Karpas-422 (cell line): Measurements from ENCODE around the gene CPXM2. TPM values are rescaled to one million over a fixed set of nuclear protein-coding genes. Genes with fewer than 3 reads are reported as not detected.

ENCODE experiments used
- DNase-seq: peaks from one replicate; pipeline ENCODE4 v3.0.0-alpha.2; 2015
- H2AFZ ChIP-seq: fragments of 200-600 bp; sonication (generic); 2 replicates; pipeline ENCODE4 v1.6.1; 2014; ENCODE audit warnings: antibody characterized with exemption, low read length, mixed read lengths
- H3K27ac ChIP-seq: fragments of 200-600 bp; sonication (generic); 2 replicates; pipeline ENCODE4 v1.5.1; 2014; ENCODE audit warnings: mild to moderate bottlenecking, low read length, moderate library complexity
- H3K27me3 ChIP-seq: fragments of 200-600 bp; sonication (generic); 2 replicates; pipeline ENCODE4 v1.6.1; 2014; ENCODE audit warnings: low read length, mixed read lengths
- H3K36me3 ChIP-seq: fragments of 200-600 bp; sonication (generic); 2 replicates; pipeline ENCODE4 v1.6.1; 2014; ENCODE audit warnings: low read length, mixed read lengths; ENCODE audit not compliant: insufficient read depth
- H3K4me1 ChIP-seq: fragments of 200-600 bp; sonication (generic); 2 replicates; pipeline ENCODE4 v1.6.1; 2014; ENCODE audit warnings: mild to moderate bottlenecking, low read length, mixed read lengths
- H3K4me2 ChIP-seq: fragments of 200-600 bp; sonication (generic); 2 replicates; pipeline ENCODE4 v1.6.1; 2014; ENCODE audit warnings: low read length, low read depth, mild to moderate bottlenecking; ENCODE audit not compliant: poor library complexity, severe bottlenecking
- H3K4me3 ChIP-seq: fragments of 200-600 bp; sonication (generic); 2 replicates; pipeline ENCODE4 v1.5.1; 2014; ENCODE audit warnings: mild to moderate bottlenecking, antibody characterized with exemption, low read length, mixed read lengths
- H3K79me2 ChIP-seq: fragments of 200-600 bp; sonication (generic); 2 replicates; pipeline ENCODE4 v1.6.1; 2014; ENCODE audit warnings: mild to moderate bottlenecking, low read length, mixed read lengths
- H3K9ac ChIP-seq: fragments of 200-600 bp; sonication (generic); 2 replicates; pipeline ENCODE4 v1.6.0; 2014; ENCODE audit warnings: low read length
- H3K9me2 ChIP-seq: fragments of 200-600 bp; sonication (generic), shearing (Covaris generic); replicated peaks from 2 replicates; pipeline ENCODE4 v1.6.0; 2014; ENCODE audit warnings: mild to moderate bottlenecking, low read length, moderate library complexity; ENCODE audit not compliant: insufficient read depth
- H3K9me3 ChIP-seq: fragments of 300-700, 200-600 bp; sonication (generic); 2 replicates; pipeline ENCODE4 v1.6.1; 2014; ENCODE audit warnings: low read length, mixed read lengths
- H4K20me1 ChIP-seq: fragments of 200-600 bp; sonication (generic); 2 replicates; pipeline ENCODE4 v1.6.1; 2014; ENCODE audit warnings: mild to moderate bottlenecking, antibody characterized with exemption, low read length, low read depth; ENCODE audit not compliant: insufficient read depth
- total RNA-seq: library from RNA; depleted of rRNA; stranded (reverse); fragments of >200 nt; shearing (Covaris generic); gene quantifications from 2 replicates; pipeline ENCODE4 v1.2.3, GENCODE V29; 2014; ENCODE audit warnings: low replicate concordance

The CPXM2 gene
- total RNA-seq, 1 experiment from 2014 or later, result not detected

- Histone ChIP-seq H3K79me2 (no peaks in the 10 kb centered on the region), H3K27ac (no peak overlapping the region), H2AFZ (no peak overlapping the region), H4K20me1 (no peaks in the 10 kb centered on the region), H3K9ac (no peak overlapping the region), H3K9me3 (no peaks in the 10 kb centered on the region), H3K4me1 (no peaks in the 10 kb centered on the region), H3K9me2 (no peaks in the 10 kb centered on the region), H3K4me3 (no peak overlapping the region), H3K27me3 (no peaks in the 10 kb centered on the region), H3K36me3 (no peaks in the 10 kb centered on the region), H3K4me2 (no peak overlapping the region)
- DNase-seq, result no peak
Observed at GRCh38 chr10:123833170-123833850, 58.3 kb downstream of the CPXM2 start.

- Histone ChIP-seq H3K4me1 (no peaks in the 10 kb centered on the region), H3K9me2 (no peaks in the 10 kb centered on the region), H4K20me1 (no peaks in the 10 kb centered on the region), H3K36me3 (no peaks in the 10 kb centered on the region), H3K4me2 (no peak overlapping the region), H3K27me3 (no peaks in the 10 kb centered on the region), H3K9me3 (no peaks in the 10 kb centered on the region), H3K9ac (no peak overlapping the region), H3K4me3 (no peak overlapping the region), H3K79me2 (no peaks in the 10 kb centered on the region), H3K27ac (no peak overlapping the region), H2AFZ (no peak overlapping the region)
- DNase-seq, result no peak
Observed at GRCh38 chr10:123831259-123831658, 60.3 kb downstream of the CPXM2 start.

GRCh38 chr10:123821136-123821535, 70.5 kb downstream of the CPXM2 start:
- Histone ChIP-seq H2AFZ (no peak overlapping the region), H3K4me3 (no peak overlapping the region), H3K79me2 (no peaks in the 10 kb centered on the region), H3K4me2 (no peak overlapping the region), H3K27me3 (no peaks in the 10 kb centered on the region; the same call in 1 of the 2 replicates), H3K9me3 (no peaks in the 10 kb centered on the region), H4K20me1 (no peaks in the 10 kb centered on the region), H3K36me3 (no peaks in the 10 kb centered on the region), H3K9ac (no peak overlapping the region), H3K4me1 (no peaks in the 10 kb centered on the region), H3K9me2 (no peaks in the 10 kb centered on the region), H3K27ac (no peak overlapping the region)
- DNase-seq, result no peak

GRCh38 chr10:123809632-123810031, 82.0 kb downstream of the CPXM2 start:
- Histone ChIP-seq H3K9me2 (no peaks in the 10 kb centered on the region), H3K36me3 (no peaks in the 10 kb centered on the region), H3K27me3 (no peaks in the 10 kb centered on the region), H4K20me1 (no peaks in the 10 kb centered on the region), H2AFZ (no peak overlapping the region), H3K4me1 (no peaks in the 10 kb centered on the region), H3K9me3 (no peaks in the 10 kb centered on the region), H3K79me2 (no peaks in the 10 kb centered on the region), H3K27ac (no peak overlapping the region), H3K4me3 (no peak overlapping the region), H3K9ac (no peak overlapping the region), H3K4me2 (no peak overlapping the region)
- no peak for DNase-seq

GRCh38 chr10:123808906-123809305, 82.7 kb downstream of the CPXM2 start:
- no peak overlapping the region for H3K4me2 ChIP-seq

GRCh38 chr10:123808286-123808685, 83.3 kb downstream of the CPXM2 start:
- Histone ChIP-seq H3K36me3 (no peaks in the 10 kb centered on the region), H3K9me3 (no peaks in the 10 kb centered on the region), H3K9me2 (no peaks in the 10 kb centered on the region), H3K4me3 (no peak overlapping the region), H2AFZ (no peak overlapping the region), H3K9ac (no peak overlapping the region), H3K27me3 (no peaks in the 10 kb centered on the region), H3K4me2 (no peak overlapping the region), H3K4me1 (no peaks in the 10 kb centered on the region), H3K27ac (no peak overlapping the region), H4K20me1 (no peaks in the 10 kb centered on the region), H3K79me2 (no peaks in the 10 kb centered on the region)
- no peak for DNase-seq

More at GRCh38 chr10:123808906-123809305, 82.7 kb downstream of the CPXM2 start:
- Histone ChIP-seq H3K9me3 (no peaks in the 10 kb centered on the region), H3K27ac (no peak overlapping the region), H4K20me1 (no peaks in the 10 kb centered on the region), H3K4me3 (no peak overlapping the region), H3K79me2 (no peaks in the 10 kb centered on the region), H3K36me3 (no peaks in the 10 kb centered on the region), H2AFZ (no peak overlapping the region), H3K9ac (no peak overlapping the region), H3K4me1 (no peaks in the 10 kb centered on the region), H3K27me3 (no peaks in the 10 kb centered on the region), H3K9me2 (no peaks in the 10 kb centered on the region)
- no peak for DNase-seq

- Histone ChIP-seq H3K36me3 (no peaks in the 10 kb centered on the region), H3K9ac (no peak overlapping the region), H3K9me3 (no peaks in the 10 kb centered on the region), H3K4me2 (no peak overlapping the region), H3K4me1 (no peaks in the 10 kb centered on the region), H2AFZ (no peak overlapping the region), H3K9me2 (no peaks in the 10 kb centered on the region), H3K27ac (no peak overlapping the region), H3K79me2 (no peaks in the 10 kb centered on the region), H3K27me3 (no peaks in the 10 kb centered on the region), H4K20me1 (no peaks in the 10 kb centered on the region), H3K4me3 (no peak overlapping the region)
- DNase-seq, result no peak
Observed at GRCh38 chr10:123807444-123808035, 84.1 kb downstream of the CPXM2 start.

- H3K27me3 ChIP-seq, result no peaks in the 10 kb centered on the region
- no peak overlapping the region for H3K9ac ChIP-seq
- no peaks in the 10 kb centered on the region for H3K36me3 ChIP-seq
- no peak overlapping the region for H3K4me2 ChIP-seq
- no peaks in the 10 kb centered on the region for H3K4me1 ChIP-seq
- no peaks in the 10 kb centered on the region for H4K20me1 ChIP-seq
- no peak for DNase-seq
- no peak overlapping the region for H3K4me3 ChIP-seq
- H2AFZ ChIP-seq, result no peak overlapping the region
- no peaks in the 10 kb centered on the region for H3K79me2 ChIP-seq
- H3K9me2 ChIP-seq, result no peaks in the 10 kb centered on the region
- no peaks in the 10 kb centered on the region for H3K9me3 ChIP-seq
- no peak overlapping the region for H3K27ac ChIP-seq
Observed at GRCh38 chr10:123804716-123805115, 86.9 kb downstream of the CPXM2 start.
